GM12891 (cell line): Measurements from ENCODE around the gene LHFPL4.

ENCODE experiments used
- DNase-seq: peaks from one replicate; pipeline ENCODE4 v3.0.0; 2011; ENCODE audit warnings: low spot score; ENCODE audit not compliant: insufficient read length
- FAIRE-seq: peaks from 2 replicates; lab custom pipeline; 2011; peaks lifted over from hg19 to GRCh38; lab: Jason Lieb, UNC
- PAX5 ChIP-seq: IDR thresholded peaks from 2 replicates; pipeline ENCODE4 v1.6.1; 2011; ENCODE audit warnings: low read length, moderate library complexity, mild to moderate bottlenecking; ENCODE audit not compliant: insufficient read depth, severe bottlenecking
- POLR2A ChIP-seq: IDR thresholded peaks from 2 replicates; pipeline ENCODE4 v1.6.1; 2011; ENCODE audit warnings: low read depth, low read length, control low read depth
- POLR2AphosphoS5 ChIP-seq: IDR thresholded peaks from 2 replicates; pipeline ENCODE4 v1.6.1; 2011; ENCODE audit warnings: low read depth, low read length, control low read depth
- POU2F2 ChIP-seq: IDR thresholded peaks from 2 replicates; pipeline ENCODE4 v1.6.1; 2011; ENCODE audit warnings: low read depth, mild to moderate bottlenecking, control low read depth, low read length, moderate library complexity
- SPI1 ChIP-seq: IDR thresholded peaks from 2 replicates; pipeline ENCODE4 v1.6.1; 2011; ENCODE audit warnings: low read depth, low read length, control low read depth
- TAF1 ChIP-seq: IDR thresholded peaks from 2 replicates; pipeline ENCODE4 v1.6.1; 2011; ENCODE audit warnings: low read depth, low read length, control low read depth

The LHFPL4 gene

DNA sequence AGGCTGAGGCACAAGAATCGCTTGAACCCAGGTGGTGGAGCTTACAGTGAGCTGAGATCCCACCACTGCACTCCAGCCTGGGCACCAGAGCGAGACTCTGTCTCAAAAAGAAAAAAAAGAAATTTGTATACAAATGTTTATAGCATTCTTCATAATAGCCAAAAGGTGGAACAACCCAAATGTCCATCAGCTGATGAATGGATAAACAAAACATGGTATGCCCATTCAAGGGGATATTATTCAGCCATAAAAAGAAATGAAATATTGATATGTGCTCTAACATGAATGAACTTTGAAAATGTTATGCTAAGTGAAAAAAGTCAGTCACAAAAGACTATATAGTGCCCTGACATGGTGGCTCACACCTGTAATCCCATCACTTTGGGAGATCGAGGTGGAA lies 11.4 kb downstream of the LHFPL4 start:
- TF ChIP-seq POLR2A (no peak), PAX5 (no peak), POU2F2 (no peak), TAF1 (no peak), SPI1 (no peak), POLR2AphosphoS5 (no peak)
- no peak for DNase-seq
- FAIRE-seq: no peak

DNA sequence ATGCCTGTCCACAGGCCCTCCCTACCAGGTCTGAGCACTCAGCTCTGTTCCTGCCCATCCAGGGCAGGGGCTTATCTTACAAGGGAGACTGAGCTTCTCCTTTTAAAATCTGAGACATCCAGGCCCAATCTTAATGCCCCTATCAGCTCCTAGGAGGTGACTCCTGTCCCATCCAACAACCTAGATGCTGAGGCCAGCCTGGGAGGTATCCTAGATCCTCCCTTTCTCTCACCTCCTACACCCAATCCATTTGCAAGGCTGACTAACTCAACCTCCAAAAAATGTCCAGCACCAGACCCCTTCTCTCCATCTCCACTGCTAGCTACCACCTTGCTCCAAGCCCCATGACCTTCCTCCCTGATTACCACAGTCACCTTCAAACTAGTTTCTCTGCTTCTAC lies 17.4 kb downstream of the LHFPL4 start:
- DNase-seq (no peak), FAIRE-seq (no peak)
- TF ChIP-seq PAX5 (no peak), TAF1 (no peak)

DNA sequence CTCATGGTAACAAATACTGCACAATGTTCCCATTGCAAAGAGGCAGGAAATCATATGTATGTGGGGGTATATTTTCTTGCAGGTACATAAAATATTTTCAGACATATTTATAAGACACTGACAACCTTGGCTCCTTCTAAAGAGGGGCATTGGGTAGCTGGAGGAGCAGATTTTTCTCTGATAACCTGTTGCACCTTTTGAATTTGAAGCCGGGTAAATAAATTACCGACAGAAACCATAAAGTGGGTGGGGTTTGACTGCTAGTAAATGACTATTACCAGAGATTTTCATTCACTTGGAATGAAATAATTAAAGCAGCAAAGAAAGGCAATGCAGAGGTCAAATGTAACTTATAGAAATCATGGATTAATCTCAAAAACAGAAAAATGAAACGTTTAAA lies 19.2 kb downstream of the LHFPL4 start:
- DNase-seq (no peak), FAIRE-seq (no peak)
- TF ChIP-seq PAX5 (no peak), POLR2AphosphoS5 (no peak), POU2F2 (no peak)

DNA sequence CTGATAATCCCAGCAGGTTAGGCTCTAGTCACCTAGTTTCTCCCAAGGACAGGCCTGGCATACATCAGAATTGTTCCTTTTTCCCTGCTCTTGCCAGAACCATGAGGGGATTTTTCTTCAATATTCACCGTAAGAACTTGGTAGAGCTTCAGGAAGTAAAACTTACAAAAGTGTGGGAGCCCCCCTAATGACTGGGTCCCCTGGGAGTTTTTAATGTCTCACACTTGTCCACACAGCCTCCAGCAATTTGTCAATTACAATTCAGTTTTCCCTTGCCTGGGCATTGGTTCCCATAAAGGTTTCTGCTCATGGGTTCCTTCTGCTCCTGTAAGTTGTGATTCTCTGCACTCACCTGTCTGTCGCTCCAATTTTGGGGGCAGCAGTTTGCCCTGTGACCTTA lies 28.5 kb downstream of the LHFPL4 start:
- no peak for FAIRE-seq
- no peak for DNase-seq
- TF ChIP-seq TAF1 (no peak), PAX5 (no peak), POU2F2 (no peak), POLR2AphosphoS5 (no peak), SPI1 (no peak), POLR2A (no peak)

DNA sequence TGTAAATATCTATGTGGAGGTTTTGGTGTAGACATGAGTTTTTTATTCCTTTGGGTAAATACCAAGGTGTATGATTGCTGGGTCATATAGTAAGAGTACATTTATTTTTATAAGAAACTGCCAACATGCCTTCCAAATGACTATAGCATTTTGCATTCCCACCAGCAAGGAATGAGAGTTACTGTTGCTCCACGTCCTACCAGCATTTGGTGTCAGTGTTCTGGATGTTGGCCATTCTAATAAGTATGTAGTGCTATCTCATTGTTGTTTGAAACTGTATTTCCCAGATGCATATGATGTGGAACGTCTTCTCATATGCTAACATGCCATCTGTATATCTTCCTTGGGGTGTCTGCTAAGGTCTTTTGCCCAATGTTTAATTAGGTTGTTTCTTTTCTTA lies 38.7 kb downstream of the LHFPL4 start:
- FAIRE-seq (no peak), DNase-seq (no peak)
- TF ChIP-seq POLR2AphosphoS5 (no peak), POU2F2 (no peak), PAX5 (no peak), SPI1 (no peak), POLR2A (no peak), TAF1 (no peak)

- FAIRE-seq (no peak), DNase-seq (no peak)
- TF ChIP-seq PAX5 (no peak), SPI1 (no peak), POU2F2 (no peak), TAF1 (no peak), POLR2AphosphoS5 (no peak), POLR2A (no peak)
Observed at GRCh38 chr3:9514306-9514705, 39.3 kb downstream of the LHFPL4 start.

- no peak for FAIRE-seq
- TF ChIP-seq SPI1 (no peak), POLR2A (no peak), POLR2AphosphoS5 (no peak), POU2F2 (no peak), PAX5 (no peak), TAF1 (no peak)
- DNase-seq: no peak
Observed at GRCh38 chr3:9512456-9513045, 41.1 kb downstream of the LHFPL4 start.

GRCh38 chr3:9508781-9509180 lies 44.8 kb downstream of the LHFPL4 start:
- DNase-seq: no peak
- FAIRE-seq: no peak
- TF ChIP-seq POLR2A (no peak), PAX5 (no peak), POLR2AphosphoS5 (no peak), POU2F2 (no peak), TAF1 (no peak), SPI1 (no peak)

GRCh38 chr3:9507586-9508578 lies 45.7 kb downstream of the LHFPL4 start:
- FAIRE-seq: no peak
- TF ChIP-seq POLR2A: no peak
- no peak for TF ChIP-seq POU2F2
- no peak for TF ChIP-seq TAF1
- TF ChIP-seq POLR2AphosphoS5: no peak
- no peak for TF ChIP-seq PAX5
- no peak for TF ChIP-seq SPI1
- no peak for DNase-seq

GRCh38 chr3:9503283-9503682 lies 50.3 kb downstream of the LHFPL4 start:
- DNase-seq (peak; percentile 64), FAIRE-seq (peak; percentile 90)
- TF ChIP-seq POLR2AphosphoS5 (no peak), POU2F2 (no peak), PAX5 (no peak), TAF1 (no peak), SPI1 (no peak)
